Fibroblast of mammary gland (primary cell): ENCODE measurements around the gene SLX9.

ENCODE experiments used
- DNase-seq: peaks from one replicate; pipeline ENCODE4 v3.0.0-alpha.2; 2010; ENCODE audit warnings: low read depth
- H3K4me3 ChIP-seq: 2 replicates; pipeline ENCODE4 v1.5.1; 2011; ENCODE audit warnings: low read depth, mild to moderate bottlenecking, low read length, moderate library complexity; ENCODE audit not compliant: control insufficient read depth
- TF ChIP-seq, protein P1 (sequence below): conservative IDR thresholded peaks from 2 replicates; pipeline ENCODE4 v1.5.1; 2011; ENCODE audit warnings: low read depth, low read length, inconsistent platforms; ENCODE audit not compliant: control insufficient read depth, insufficient read depth

Gene SLX9

GRCh38 chr21:44989943-44990780 lies 50.3 kb downstream of the SLX9 start:
- no peak overlapping the region for H3K4me3 ChIP-seq
- TF ChIP-seq, protein P1, sequence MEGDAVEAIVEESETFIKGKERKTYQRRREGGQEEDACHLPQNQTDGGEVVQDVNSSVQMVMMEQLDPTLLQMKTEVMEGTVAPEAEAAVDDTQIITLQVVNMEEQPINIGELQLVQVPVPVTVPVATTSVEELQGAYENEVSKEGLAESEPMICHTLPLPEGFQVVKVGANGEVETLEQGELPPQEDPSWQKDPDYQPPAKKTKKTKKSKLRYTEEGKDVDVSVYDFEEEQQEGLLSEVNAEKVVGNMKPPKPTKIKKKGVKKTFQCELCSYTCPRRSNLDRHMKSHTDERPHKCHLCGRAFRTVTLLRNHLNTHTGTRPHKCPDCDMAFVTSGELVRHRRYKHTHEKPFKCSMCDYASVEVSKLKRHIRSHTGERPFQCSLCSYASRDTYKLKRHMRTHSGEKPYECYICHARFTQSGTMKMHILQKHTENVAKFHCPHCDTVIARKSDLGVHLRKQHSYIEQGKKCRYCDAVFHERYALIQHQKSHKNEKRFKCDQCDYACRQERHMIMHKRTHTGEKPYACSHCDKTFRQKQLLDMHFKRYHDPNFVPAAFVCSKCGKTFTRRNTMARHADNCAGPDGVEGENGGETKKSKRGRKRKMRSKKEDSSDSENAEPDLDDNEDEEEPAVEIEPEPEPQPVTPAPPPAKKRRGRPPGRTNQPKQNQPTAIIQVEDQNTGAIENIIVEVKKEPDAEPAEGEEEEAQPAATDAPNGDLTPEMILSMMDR: no peak
- no peak for DNase-seq

DNA sequence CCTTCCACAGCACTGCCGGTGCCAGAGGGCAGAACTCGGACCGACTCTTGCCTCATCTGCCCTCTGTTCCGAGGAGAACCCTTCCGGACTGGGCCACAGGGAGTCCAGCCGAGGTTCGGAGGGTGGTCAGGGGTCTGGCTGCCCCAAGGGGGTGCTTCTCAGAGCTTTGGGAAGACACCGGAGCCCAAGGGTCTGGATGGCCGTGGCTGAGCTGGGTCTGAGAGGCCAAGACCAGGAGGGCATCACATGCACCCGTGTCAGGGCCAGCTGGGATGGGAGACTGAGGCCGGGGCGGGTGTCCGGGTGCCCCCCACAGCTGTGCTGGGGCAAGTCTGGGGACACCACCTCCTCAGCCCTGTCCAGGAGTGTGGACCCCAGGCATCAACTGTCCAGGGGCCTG lies 51.1 kb downstream of the SLX9 start:
- no peak for DNase-seq
- no peak overlapping the region for H3K4me3 ChIP-seq
- TF ChIP-seq, protein P1: no peak

DNA sequence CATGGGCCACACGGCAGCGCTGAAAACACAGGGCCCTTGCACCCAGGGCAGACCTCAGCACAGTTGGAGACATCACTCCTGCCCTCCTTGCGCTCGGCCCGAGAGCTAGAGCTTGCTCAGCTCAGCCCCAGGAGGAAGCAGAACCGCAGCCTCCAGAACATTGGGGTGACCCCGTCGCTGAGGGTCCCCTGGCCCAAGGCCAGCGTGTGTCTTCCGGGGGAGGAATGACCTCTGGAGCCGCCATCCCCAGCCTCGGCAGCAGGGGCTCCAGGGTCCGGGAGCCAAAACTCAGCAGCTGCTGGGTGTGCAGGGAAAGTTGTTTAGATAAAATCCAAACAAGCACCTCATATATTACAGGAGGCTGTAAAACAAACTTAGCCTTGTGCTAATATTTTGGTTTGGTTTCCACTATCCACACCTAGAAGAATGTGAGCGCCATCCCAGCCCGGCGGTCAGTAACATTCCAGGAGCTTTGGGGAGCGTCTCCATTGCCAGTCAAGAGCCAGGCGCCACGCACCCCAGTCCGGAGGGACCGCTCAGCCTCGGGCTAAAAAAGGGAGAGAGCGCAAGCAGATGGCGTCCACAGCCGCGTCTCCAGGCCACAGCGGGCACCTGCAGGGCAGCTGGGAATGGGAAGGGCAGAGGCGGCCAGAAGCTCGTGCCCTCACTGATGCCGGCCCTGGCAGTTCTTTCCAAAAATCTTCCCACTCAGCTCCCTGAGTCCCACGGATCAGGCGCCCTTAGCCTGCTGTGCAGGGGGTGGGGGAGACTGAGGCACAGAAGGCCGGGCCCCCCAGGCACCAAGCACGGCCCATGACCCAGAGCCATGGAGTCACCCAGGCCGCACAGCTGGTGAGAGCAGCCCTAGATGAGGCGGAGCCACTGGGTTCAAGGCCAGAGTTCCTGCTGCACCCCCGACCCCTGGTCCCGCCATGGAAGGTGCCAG lies 52.0 kb downstream of the SLX9 start:
- no peak overlapping the region for H3K4me3 ChIP-seq
- no peak for DNase-seq
- TF ChIP-seq, protein P1: no peak

GRCh38 chr21:44992608-44993031 lies 52.8 kb downstream of the SLX9 start:
- TF ChIP-seq, protein P1: no peak
- H3K4me3 ChIP-seq: no peak overlapping the region
- no peak for DNase-seq

- no peak overlapping the region for H3K4me3 ChIP-seq
- TF ChIP-seq, protein P1: no peak
- no peak for DNase-seq
Observed at GRCh38 chr21:44993321-44994046, 53.7 kb downstream of the SLX9 start.

GRCh38 chr21:44994047-44994694 lies 54.3 kb downstream of the SLX9 start:
- no peak overlapping the region for H3K4me3 ChIP-seq
- TF ChIP-seq, protein P1: no peak
- DNase-seq: no peak
